Measurements from ENCODE around the gene IQCN.

IQCN gene

GRCh38 chr19:18274219-18274780 is at the start of gene IQCN:
TSS of gene IQCN (minus strand) at chr19:18274452. CDS start at chr19:18269478, 4,974 bp downstream.
- no peak within 1 kb of the TSS for H3K4me3 ChIP-seq (ENCODE audit: low read depth, low read length)
- peak; percentile 42 for DNase-seq (ENCODE audit: low read depth)
- no peak for TF ChIP-seq CTCF (conservative IDR thresholded peaks at IDR 0.05; ENCODE audit: low read depth, low read length)

GRCh38 chr19:18322759-18323460 is 48.7 kb upstream of the IQCN start, which contains the start of gene LSM4:
TSS of gene LSM4 (minus strand) at chr19:18323076. CDS start at chr19:18323020, 56 bp downstream.
- H3K4me3 ChIP-seq (ENCODE audit: low read depth, low read length) = peak within 1 kb of the TSS; percentile 82
- DNase-seq (ENCODE audit: low read depth) = peak; percentile 98
- peak; percentile 53 for TF ChIP-seq CTCF (conservative IDR thresholded peaks at IDR 0.05; ENCODE audit: low read depth, low read length)

- peak; percentile 67 for DNase-seq (ENCODE audit: low read depth)
- peak; percentile 35 for TF ChIP-seq CTCF (conservative IDR thresholded peaks at IDR 0.05; ENCODE audit: low read depth, low read length)
Observed at GRCh38 chr19:18322318-18322758, 48.1 kb upstream of the IQCN start.

GRCh38 chr19:18321734-18322102 is 47.5 kb upstream of the IQCN start:
- DNase-seq (ENCODE audit: low read depth) = peak; percentile 35
- H3K4me3 ChIP-seq (ENCODE audit: low read depth, low read length) = peak overlapping the region; percentile 82
- TF ChIP-seq CTCF (conservative IDR thresholded peaks at IDR 0.05; ENCODE audit: low read depth, low read length) = no peak

More at GRCh38 chr19:18322318-18322758, 48.1 kb upstream of the IQCN start:
- peak overlapping the region; percentile 82 for H3K4me3 ChIP-seq (ENCODE audit: low read depth, low read length)

- DNase-seq (ENCODE audit: low read depth) = no peak
- TF ChIP-seq CTCF (conservative IDR thresholded peaks at IDR 0.05; ENCODE audit: low read depth, low read length) = no peak
- no peak overlapping the region for H3K4me3 ChIP-seq (ENCODE audit: low read depth, low read length)
Observed at GRCh38 chr19:18320865-18321733, 46.8 kb upstream of the IQCN start.

GRCh38 chr19:18319591-18320135 is 45.4 kb upstream of the IQCN start:
- DNase-seq (ENCODE audit: low read depth) = no peak
- H3K4me3 ChIP-seq (ENCODE audit: low read depth, low read length) = no peak overlapping the region

More at GRCh38 chr19:18319591-18320135, 45.4 kb upstream of the IQCN start:
- no peak for TF ChIP-seq CTCF (conservative IDR thresholded peaks at IDR 0.05; ENCODE audit: low read depth, low read length)
